Measurements from ENCODE around the gene CHST15.

The CHST15 gene

DNA sequence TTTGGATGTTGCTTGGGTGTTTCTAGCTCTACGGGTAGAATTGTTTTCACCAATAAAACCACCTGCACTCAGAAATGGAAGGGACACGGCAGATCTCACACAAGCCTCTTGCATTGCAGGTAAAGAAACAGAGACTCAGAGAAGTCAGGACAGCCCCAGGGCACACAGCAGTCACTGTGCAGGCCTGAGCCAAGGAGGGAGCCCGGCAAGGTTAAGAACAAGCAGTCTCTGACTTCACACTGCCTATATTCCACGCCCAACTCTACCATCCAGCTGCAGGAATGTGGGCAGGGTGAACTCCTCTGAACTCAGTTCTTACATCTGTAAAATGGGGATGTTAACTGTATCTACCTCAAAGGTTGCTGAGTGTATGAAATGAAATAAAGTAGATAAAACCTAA lies 15.4 kb downstream of the CHST15 start:
- DNase-seq: no peak

DNA sequence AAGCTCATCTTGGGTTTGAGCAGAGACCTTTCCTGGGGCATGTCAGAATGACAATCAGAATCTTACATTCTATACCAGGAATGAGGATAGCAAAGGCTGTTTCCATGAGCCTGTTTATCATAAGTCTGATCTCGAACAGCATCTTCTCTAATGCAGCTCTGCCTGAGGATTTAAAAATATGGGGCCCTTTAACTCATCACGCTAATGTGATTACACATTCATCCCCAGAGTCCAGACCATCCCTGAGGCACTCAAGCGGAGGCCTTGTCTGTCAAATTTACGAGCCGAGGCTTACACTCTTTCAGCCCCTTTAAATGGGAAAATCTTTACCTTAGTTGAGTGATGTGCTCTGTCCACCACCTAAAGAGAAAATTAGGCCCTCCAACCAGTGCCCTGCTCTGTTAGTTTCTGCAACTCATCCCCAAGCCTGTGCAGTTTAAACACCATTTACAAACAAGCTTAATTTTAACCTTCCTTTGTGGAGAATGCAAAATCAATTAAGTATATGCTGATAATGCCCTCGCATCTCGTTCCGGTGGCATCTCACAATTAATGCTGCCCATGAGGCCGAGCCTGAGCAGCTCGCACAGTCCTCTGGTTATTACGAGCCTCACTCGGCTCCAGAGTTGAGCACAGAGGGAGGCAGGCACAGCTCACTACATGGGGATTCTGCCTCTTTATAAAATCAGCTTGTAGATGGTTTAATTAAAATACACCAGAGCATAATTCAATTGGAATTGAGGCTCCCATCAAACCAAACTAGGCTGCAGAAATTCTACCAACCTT lies 16.0 kb downstream of the CHST15 start:
- no peak for DNase-seq

DNA sequence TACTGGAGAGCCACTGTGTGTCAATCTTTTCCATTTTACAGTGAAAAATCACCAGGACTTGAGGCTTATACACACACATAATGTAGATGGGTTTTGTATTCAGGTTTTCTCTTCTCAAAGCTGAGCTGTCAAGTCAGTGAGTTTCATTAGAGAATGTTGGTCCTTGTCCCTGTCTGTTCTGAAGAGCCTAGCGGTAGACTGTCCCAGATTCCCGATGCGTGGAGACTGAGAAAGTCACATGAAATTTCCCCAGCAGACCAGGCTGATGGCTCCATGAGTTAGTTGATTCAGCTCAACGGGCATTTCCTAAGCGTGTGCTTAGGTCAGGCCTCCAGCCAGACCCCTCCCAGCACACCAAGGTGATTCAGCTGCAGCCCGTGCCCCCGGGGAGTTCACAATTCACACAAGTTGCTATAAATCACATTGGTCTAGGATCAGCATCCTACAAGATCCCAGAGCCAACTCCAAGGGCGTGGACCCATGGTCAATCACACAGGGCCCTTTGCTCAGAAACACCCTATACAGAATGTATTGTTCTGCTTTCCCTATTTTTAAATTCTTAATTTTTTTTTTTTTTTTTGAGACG lies 17.2 kb downstream of the CHST15 start:
- DNase-seq: no peak

DNA sequence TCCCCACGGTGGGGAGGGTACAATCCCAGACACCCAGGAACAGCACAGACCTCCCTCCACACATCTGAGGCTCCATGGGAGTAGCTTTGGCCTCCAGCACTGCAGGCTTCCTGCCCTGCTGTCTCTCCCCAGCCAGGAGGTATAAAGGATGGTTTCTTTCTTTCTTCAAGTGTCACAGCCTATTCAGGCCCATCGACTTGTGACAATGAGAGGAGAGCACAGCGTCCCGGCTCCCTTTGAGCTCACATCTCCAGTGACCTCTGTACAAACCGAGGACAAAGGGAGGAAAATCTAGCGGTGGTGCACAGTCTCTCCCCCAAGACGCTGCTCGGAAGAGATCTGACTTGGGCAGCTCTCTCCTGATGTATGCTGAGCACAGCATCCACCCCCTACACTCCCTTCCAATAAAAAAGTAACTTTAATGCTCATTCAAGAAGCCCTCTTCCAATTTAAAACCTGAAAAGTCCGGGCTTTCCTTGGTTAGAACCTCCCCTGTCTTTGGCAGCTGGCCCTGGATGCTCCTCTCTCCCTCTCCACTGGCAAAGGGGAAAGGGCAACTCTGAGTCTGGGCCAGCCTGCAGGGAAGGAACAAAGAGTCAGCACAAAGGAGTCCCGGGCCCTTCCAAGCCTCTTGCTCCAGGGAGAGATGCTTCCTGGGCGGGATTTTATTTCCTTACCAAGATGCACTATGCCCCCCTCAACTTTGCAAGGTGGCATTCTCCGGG lies 18.0 kb downstream of the CHST15 start:
- DNase-seq: no peak

DNA sequence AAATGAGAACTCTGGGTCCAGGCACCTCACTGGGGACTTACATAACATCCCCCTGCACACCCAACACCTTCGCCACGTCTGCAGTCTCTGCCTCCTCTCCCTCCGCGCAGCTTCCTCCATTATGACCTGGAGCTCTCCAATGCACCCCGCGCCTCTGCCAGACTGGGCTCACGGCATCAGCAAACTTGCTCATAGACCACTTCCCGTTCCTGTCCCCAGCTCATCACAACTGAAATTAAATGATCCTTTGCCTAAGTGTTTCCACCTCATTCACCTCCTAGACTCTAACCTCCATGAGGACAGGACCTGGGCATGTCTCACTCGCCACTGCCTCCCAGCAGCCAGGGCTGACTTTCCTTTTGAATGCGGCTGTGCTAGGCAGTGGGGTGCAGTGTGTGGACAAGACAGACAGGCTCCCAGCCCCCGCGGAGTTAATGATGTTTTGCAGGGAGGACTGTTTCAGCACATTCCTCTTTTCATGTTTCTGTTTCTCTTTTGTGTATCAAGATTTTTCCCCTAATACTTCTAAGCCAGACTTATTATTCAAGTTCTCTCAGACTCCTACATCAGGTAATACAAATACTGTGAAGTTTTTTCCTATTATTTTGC lies 18.8 kb downstream of the CHST15 start:
- DNase-seq: no peak

DNA sequence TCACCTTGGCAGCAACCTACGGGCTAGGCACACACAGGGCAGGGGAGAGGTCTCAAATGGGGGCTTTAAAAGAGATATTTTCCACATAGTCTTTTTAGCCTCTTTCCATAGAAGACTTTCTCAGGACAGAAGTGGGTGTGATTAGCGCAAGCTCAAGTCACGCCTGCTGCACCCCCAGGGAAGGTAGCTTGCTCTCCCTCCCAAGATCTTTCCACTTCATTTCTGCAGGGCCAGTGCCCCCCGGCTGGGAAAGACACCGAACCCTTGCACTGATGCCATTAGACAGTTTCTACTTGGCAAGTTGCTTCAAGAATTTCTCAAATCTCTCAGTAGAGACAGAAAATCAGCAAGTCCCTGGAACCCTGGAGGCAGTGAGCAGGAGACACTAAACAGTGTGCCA lies 19.4 kb downstream of the CHST15 start:
- DNase-seq: no peak

DNA sequence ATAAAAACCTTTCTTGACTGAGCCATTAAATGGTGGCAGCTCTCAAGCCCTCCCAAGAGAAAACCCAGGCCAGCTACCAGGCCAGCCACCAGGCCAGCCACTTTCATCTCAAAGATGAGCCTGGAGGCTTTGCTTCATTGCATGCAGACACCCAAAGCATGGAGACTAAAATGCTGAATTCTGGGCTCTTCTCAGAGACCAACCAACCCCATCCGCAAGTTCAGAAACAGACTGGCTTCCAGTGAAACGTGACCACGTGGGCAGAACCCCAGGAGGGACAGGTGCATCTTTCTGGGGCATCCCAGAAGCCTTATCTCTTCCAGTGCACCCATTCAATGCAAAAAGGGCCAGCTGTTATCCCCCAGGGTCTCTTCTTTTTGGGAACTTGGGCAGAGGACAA lies 20.9 kb downstream of the CHST15 start:
- DNase-seq: no peak

DNA sequence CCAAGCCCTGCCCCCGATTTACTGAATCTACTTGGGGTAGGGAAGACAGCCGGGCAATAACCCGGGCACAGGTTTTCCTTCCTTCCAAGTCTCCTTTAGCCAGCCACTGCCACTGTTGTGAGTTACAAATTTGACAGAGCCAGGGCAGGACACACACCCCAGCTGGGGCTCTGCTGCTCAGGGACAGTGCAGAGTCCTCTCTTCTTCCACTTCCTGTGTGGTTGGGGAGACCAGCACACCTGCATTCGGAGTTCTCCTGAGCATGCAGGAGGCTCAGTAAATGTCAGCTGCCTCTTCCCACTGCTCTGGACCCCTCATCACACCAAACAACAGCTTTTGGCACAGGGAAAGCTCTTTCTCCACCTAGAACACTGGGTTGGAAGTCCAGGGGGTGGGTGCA lies 21.3 kb downstream of the CHST15 start:
- DNase-seq: no peak

DNA sequence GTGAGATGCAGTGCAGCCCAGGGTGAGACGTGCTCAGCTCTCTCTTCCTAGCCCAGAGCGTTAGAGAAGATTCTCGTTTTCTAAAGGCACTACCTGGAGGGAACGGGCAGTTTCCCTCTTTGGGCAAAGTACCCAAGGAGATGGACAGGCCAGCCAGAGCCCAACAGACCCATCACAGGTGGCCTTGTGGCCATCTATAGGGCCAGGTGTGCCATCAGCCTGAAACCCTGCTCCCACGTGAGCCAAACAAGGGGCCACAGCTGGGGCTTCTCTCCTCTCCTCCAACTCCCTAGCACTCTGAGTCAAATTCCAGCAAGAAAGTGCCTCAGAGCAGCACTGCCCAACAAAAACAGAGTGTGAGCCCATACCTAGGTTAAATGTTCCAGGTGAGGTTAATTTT lies 22.3 kb downstream of the CHST15 start:
- no peak for DNase-seq

DNA sequence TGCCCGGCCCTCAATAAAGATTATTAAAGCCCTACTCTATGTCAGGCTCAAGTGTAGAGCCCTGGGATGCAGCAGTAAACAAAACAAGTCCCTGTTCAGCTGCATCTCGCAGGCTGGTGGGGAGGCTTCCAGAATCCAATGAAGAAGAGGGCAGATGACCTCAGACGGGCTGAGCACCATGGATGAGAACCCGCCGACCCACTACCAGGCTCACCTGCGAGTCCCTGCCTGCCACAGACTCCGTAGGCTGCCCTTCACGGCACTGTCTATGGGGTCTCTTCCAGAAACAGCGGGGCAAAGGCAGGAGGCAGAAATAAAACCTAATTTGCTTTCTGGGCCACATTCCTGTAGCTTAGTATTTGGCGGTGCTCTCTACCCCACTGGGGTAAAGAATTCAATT lies 22.7 kb downstream of the CHST15 start:
- no peak for DNase-seq

DNA sequence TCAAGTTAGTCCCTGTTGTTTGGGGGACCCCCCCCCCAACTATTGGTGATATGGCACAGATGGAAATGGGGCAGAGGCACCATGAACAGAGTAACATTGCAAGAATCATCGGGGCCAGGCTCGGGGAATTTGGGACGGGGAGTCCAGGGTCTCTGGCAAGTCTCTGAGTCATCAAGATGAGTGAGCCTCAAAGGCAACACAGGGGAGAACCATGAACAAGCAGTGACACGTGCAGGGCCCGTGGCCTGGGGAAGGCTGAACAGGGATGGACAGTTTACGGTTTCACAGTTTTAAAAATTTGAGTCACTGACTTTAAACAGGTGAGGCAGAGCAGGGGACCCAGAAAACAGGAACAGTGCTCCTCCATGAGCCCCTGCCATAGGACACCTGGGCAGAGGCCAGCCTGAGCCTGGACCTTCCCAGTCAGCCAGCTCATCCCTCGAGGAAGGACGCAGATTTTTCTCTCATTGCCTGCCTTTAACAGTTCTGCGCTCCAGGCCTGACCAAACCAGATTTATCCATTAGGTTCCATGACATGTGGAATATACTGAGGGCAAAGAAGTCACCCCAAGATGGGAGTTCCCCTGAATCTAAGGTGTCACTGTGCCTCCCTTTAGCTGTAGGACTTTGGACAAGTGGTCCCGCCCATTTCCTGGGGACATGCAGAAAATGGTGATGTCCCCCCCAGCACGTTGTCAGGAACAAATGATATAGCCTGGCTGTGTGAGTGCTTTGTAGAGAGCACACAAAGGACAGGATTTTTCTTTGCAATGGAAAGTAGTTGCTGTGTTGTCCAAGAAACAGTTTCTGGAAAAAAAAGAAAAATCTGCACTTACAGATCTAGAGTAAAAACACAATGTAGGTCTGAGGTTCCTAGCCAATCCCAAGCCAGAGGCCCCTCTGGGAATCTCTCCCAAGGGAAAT lies 23.8 kb downstream of the CHST15 start:
- no peak for DNase-seq

DNA sequence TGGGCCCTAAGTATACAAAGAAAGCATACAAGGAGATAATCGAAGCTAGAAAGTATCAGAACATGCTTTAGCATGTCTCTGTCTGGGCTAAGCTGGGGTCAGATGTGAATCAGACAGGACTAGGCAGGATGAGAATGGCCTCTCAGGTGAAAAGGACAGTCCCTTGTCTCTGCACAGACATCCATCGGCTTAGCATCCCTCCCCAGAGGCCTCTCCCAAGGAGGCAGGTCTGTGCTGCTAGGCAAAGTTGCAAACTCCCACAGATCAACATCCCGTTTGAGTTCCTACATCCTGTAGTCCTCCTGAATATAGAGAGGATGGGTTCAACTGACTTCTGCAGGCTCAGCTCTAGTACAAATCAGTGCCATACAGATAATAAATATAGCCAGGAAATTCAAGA lies 24.5 kb downstream of the CHST15 start:
- DNase-seq: no peak

DNA sequence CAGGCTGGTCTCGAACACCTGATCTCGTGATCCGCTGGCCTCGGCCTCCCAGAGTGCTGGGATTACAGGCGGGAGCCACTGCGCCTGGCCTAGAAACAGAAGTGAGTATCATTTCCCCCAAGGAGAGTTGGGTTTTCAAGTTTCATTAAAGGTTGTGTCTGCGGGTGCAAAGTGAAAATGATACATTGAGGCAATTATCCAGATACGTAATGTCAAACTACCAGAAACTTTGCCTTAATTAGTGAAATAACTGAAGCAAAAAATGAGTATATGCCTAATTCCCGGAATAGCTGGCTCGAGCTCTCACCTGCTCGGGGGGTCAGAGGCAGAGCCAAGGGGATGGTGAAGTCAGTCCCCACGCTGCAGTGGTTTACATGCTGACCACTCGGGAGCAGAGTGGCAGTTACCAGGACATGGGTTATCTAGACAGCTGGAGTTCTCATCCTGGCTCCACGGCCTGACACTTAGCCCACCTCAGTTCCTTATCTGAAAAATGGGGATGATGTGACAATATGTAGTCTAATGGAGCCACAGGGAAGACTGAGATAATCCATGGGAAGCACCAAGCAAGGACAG lies 25.5 kb downstream of the CHST15 start:
- no peak for DNase-seq

DNA sequence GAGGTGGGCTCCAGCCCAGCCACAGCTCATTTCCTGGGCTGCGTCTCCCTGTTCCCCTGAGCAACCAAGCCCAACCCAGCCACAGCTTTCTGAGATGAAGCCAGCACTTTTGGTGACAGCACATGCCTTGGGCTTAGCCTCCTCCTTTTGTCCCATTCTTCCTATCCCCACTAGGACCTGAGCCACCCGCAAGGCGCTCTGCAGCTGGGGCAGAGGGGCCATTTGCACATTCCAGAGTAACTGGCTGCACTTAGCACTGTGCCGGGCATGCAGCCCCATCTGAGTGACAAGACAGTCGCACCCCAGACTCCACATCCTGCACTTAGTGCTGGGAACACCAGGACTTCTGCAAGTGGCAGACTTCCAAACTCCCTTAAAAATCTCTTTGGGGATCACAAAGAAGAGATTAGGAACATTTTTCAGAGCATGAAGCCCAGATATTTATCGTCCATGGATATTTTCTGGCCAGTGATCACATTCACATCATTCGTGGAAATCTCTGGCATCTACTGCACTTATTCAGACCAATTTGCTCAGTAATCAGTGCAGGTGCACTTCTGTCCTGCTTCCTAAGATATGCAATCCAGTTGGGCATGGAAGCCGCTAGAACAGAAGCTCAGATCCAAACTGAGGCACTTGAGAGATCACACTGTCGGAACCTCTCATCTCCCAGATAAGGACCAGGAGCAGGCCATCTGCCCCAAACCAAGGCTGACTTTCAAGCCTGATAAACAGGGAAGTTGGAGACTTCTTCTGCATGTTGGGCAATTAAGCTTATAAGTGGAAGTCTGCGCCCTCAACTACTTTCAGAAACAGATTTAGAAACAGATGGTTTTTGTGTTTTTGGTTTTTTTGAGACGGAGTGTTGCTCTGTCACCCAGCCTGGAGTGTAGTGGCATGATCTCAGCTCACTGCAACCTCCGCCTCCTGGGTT lies 26.4 kb downstream of the CHST15 start:
- DNase-seq: no peak

DNA sequence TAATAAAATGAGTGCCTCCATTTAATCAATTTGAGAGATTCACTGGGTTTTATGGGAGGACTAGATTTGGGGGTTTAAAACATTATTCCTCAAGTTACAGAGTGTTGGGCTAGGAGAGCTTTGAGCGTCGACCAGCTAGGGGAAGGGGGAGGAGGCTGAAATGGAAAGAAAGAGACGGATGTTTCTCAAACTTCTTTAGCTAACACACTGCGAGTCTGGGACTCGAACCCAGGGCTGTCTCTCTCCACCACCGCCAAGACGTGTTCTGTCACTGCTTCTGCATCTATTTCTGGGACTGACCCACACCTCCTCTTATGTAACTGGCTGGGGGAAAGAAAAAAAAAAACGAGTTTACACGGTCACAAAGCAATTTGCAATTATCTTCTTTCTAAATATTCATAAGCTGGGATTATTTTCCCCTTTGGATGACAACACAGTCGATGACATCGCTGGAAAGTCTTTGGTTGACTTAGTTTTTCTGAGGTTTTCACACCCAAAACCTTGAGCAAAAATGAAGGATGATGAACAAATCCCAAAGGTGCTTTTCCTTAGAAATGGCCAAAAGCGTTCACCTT lies 27.2 kb downstream of the CHST15 start:
- DNase-seq: no peak

DNA sequence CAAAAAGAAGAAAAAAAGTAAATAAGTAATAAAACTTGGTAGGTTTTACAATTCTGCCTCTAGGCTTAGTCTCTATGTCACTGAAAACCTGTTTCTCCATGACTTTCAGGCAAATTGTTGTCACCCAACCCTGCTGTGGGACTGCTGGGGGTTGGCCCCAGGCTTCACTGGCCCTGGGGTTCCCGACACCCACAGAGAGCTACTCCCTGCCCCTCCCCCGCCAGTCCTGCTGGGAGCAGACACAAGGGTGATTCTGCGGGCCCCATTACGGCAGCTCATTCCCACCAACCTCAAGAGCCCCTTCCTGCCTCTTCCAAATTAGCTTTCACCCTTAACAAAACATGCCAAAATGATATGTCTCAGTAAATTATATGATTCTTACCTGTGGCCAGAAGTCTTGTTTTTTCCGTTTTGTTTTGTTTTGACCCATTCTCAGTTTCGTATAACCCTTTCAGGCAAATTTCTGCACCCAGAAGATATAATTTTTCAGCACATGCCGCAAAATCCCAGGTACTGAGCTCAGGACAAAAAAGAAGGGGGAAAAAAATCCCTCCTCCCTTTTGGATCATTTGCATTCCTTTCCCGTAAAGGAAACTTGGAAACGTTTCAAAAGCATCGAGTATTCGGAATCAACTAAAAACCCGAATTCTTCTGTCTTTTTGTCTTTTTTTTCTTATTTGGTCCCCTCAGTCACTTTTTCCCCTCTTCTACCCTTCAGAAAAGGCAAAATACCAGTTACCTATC lies 27.8 kb downstream of the CHST15 start:
- DNase-seq: no peak

DNA sequence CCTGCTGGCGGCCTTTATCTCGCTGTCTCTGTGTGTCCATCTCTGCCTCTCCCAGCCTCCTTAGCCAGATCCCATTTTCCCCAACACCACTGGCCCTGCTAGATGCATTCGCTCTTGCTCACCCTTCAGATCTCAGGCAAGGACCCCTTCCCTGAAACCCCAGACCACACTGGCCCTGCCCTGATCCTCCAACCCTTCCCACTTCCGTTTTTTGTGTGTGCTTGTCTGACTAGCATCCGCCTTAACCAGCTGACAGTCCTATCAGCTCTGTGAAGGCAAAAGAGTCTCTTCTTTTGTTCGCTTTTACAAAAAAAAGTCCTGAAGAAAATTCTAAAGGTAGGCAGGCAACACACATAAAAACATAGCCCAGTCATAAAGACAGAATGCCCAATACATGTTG lies 28.7 kb downstream of the CHST15 start:
- DNase-seq: no peak

DNA sequence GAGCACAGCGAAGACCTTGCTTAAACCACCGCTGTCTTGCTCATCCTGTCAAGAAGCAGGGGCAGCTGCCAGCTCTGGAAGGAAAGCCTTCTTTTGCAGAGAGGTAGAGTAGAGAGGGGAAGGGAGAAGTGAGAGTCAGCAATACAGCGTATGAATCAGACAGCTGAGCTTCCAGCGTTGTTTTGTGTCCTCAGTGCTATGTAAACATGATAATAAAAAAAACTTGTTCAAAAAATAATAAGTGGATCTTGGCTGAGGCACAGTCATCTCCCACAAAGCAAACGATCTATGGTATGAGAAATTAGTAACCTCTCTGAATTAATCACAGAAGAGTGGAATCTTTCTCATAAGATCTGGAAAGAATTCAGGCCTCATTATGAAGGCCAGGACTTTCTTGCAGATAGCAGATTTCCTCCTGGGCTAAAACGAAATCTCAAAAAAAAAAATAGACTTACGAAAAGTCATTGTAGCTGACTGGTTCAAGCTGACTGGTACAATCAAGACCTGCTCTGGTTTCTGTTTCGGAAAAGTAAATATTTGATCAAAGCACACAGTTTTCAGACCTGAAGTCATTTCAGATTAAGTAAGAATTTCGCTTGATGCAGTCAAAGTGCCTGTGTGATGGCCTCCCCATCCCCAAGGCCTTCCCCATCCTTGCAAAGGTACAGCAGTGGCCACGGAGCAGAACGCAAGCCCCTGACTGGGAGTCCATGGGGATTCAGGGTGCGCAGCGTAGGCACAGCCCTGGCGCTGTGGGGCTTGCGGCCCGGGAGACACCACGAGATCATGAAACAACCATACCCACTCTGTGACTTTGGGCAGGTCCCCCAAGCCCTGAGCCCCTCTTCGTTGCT lies 29.4 kb downstream of the CHST15 start:
- DNase-seq: no peak

DNA sequence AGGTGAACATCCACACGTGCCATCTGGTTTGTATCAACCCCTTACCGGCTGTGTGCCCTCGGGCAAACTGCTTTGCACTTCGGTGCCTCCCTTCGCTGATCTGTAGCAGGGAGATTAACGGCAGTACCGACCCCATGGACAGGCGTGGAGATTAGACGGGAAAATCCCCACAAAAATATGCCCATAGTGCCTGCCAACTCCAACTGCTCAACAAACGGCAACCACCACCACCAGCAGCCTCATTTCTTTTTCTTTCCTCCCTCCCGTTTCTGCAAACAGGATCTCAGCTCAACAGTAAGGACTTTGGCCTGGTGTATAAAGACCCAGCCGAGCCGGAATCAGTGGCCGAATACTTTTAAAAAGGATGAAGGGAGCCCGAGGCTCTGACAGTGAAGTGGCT lies 31.0 kb downstream of the CHST15 start:
- no peak for DNase-seq
